Measurements from ENCODE around the gene ZFAND2A.
"Not testable (repeated sequence)": the region's sequence is repeated elsewhere in the genome, so short reads cannot be mapped to it uniquely, and the experiment has no call there.

DNA sequence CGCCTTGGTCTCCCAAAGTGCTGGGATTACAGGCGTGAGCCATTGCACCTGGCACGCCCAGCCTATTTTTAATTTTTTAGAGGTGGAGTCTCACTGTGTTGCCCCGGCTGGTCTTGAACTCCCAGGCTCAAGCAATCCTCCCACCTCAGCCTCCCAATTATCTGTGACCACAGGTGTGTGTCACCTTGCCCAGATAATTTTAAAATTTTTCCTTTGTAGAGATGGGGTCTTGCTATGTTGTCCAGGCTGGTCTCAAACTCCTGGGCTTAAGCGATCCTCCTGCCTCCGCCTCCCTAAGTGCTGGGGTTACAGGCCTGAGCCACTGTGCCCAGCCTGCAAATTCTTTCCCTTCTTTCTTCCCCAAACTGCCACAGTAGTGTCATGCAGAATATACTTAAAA is 42.9 kb upstream of the ZFAND2A start:
- TF ChIP-seq, protein P1, sequence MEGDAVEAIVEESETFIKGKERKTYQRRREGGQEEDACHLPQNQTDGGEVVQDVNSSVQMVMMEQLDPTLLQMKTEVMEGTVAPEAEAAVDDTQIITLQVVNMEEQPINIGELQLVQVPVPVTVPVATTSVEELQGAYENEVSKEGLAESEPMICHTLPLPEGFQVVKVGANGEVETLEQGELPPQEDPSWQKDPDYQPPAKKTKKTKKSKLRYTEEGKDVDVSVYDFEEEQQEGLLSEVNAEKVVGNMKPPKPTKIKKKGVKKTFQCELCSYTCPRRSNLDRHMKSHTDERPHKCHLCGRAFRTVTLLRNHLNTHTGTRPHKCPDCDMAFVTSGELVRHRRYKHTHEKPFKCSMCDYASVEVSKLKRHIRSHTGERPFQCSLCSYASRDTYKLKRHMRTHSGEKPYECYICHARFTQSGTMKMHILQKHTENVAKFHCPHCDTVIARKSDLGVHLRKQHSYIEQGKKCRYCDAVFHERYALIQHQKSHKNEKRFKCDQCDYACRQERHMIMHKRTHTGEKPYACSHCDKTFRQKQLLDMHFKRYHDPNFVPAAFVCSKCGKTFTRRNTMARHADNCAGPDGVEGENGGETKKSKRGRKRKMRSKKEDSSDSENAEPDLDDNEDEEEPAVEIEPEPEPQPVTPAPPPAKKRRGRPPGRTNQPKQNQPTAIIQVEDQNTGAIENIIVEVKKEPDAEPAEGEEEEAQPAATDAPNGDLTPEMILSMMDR (conservative IDR thresholded peaks at IDR 0.05; ENCODE audit: low read depth, low read length) = not testable (repeated sequence)
- TF ChIP-seq EZH2 (IDR thresholded peaks at IDR 0.05; ENCODE audit: low read length, unreplicated experiment); EZH2phosphoT487 (IDR thresholded peaks at IDR 0.05; ENCODE audit: borderline replicate concordance, low read length): not testable (repeated sequence)
